A673 (cell line): ENCODE results near the gene METTL16. TPM values are rescaled to one million over a fixed set of nuclear protein-coding genes. Genes with fewer than 3 reads are reported as not detected.

Experiments used
- BruUV-seq: library from RNA; stranded (reverse); fragments of 400-500 nt; replicated peaks from 2 replicates; lab custom pipeline; 2021; lab: Mats Ljungman, UMichigan
- CTCF ChIA-PET: fragments of 300-600 bp; sonication (Branson Sonifier 250); formaldehyde crosslinking; loops from one replicate; lab custom pipeline; 2022; ENCODE audit warnings: antibody characterized with exemption; lab: Charles Lee
- POLR2A ChIA-PET: fragments of 300-600 bp; sonication (Branson Sonifier 250); formaldehyde crosslinking; loops from one replicate; lab custom pipeline; 2022; ENCODE audit warnings: antibody characterized with exemption; ENCODE audit not compliant: low non-redundant PET; lab: Charles Lee
- DNase-seq: peaks from one replicate; pipeline ENCODE4 v3.0.0-alpha.2; 2015; ENCODE audit warnings: low spot score
- H3K27ac ChIP-seq: fragments of 200-600 bp; sonication (generic); 2 replicates; pipeline ENCODE4 v1.5.1; 2016; ENCODE audit warnings: mixed run types, low read depth, mild to moderate bottlenecking, mixed read lengths, antibody characterized with exemption, low read length; ENCODE audit not compliant: poor library complexity, severe bottlenecking
- H3K27me3 ChIP-seq: fragments of 200-600 bp; sonication (generic); replicated peaks from 2 replicates; pipeline ENCODE4 v1.6.1; 2017; ENCODE audit warnings: mixed run types, low read depth, mild to moderate bottlenecking, mixed read lengths, antibody characterized with exemption, low read length; ENCODE audit not compliant: insufficient read depth, poor library complexity
- H3K36me3 ChIP-seq: fragments of 200-600 bp; sonication (generic); 2 replicates; pipeline ENCODE4 v1.6.1; 2016; ENCODE audit warnings: mixed run types, mild to moderate bottlenecking, mixed read lengths, antibody characterized with exemption, low read length; ENCODE audit not compliant: insufficient read depth, poor library complexity, severe bottlenecking
- H3K4me1 ChIP-seq: fragments of 200-600 bp; sonication (generic); 2 replicates; pipeline ENCODE4 v1.6.1; 2017; ENCODE audit warnings: mixed run types, mild to moderate bottlenecking, mixed read lengths, antibody characterized with exemption, low read length; ENCODE audit not compliant: insufficient read depth, poor library complexity, severe bottlenecking
- H3K4me3 ChIP-seq: fragments of 200-600 bp; sonication (generic); 2 replicates; pipeline ENCODE4 v1.5.1; 2016; ENCODE audit warnings: low read depth, mixed run types, mild to moderate bottlenecking, mixed read lengths, low read length; ENCODE audit not compliant: poor library complexity, severe bottlenecking
- H3K9me3 ChIP-seq: fragments of 200-600 bp; sonication (generic); 2 replicates; pipeline ENCODE4 v1.6.1; 2016; ENCODE audit warnings: mixed run types, low read depth, mild to moderate bottlenecking, mixed read lengths, antibody characterized with exemption, low read length; ENCODE audit not compliant: poor library complexity, severe bottlenecking
- EZH2 ChIP-seq: fragments of 200-600 bp; sonication (generic); IDR thresholded peaks from 2 replicates; pipeline ENCODE4 v1.6.1; 2017; ENCODE audit warnings: borderline replicate concordance, low read depth, mild to moderate bottlenecking, mixed read lengths, antibody characterized with exemption, low read length; ENCODE audit not compliant: poor library complexity, severe bottlenecking
- intact Hi-C: fragments of 100-400 bp; cut with micrococcal nuclease; formaldehyde crosslinking; loops from one replicate; pipeline ENCODE4 v1.10.0; 2022; ENCODE audit not compliant: unreplicated experiment
- total RNA-seq: library from RNA; stranded (reverse); gene quantifications from 2 replicates; pipeline ENCODE4 v1.2.3, GENCODE V29; 2021
- TF ChIP-seq, protein P1 (sequence below): fragments of 300-800, 200-600 bp; sonication (generic); conservative IDR thresholded peaks from 2 replicates; pipeline ENCODE4 v1.5.1; 2017; ENCODE audit warnings: low read depth, mild to moderate bottlenecking, antibody characterized with exemption, low read length, moderate library complexity, mixed read lengths

Gene METTL16
- total RNA-seq, 1 experiment from 2014 or later: 50.8 TPM

DNA sequence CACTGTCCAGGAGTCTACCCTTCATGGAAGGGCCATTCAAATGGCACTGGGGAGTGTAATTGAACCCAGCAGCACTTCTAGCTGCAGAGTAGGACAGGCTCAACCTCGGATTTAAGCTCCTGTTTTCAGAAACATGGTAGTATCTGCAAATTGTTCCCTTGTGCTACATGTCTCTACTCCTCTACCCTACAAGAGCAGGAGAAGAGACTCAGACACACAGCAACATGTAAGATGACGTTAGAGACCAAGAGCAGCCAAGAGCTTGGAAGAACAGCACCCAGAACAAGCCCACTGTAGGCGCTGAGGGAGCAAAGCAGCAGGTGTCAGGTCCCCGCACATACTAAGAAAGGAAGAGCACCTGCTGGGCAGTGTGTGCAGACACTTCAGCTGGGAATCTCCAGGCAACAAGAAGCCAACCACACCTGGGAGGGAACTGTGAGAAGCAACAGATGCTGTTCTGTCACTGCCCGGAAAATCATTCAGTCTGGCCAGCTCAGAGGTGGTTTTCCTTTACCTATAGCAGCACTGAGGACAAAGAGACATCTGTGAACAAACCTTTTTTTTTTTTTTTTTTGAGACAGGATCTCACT, 75.3 kb downstream of the METTL16 start:
- Histone ChIP-seq H3K9me3 (no peaks in the 10 kb centered on the region), H3K27me3 (no peaks in the 10 kb centered on the region), H3K4me3 (no peak overlapping the region), H3K27ac (no peak overlapping the region), H3K4me1 (no peaks in the 10 kb centered on the region), H3K36me3 (peaks cover 14% of the 10 kb centered on the region)
- POLR2A ChIA-PET: no interaction called here
- DNase-seq: no peak
- BruUV-seq: no TSS peak
- TF ChIP-seq, protein P1, sequence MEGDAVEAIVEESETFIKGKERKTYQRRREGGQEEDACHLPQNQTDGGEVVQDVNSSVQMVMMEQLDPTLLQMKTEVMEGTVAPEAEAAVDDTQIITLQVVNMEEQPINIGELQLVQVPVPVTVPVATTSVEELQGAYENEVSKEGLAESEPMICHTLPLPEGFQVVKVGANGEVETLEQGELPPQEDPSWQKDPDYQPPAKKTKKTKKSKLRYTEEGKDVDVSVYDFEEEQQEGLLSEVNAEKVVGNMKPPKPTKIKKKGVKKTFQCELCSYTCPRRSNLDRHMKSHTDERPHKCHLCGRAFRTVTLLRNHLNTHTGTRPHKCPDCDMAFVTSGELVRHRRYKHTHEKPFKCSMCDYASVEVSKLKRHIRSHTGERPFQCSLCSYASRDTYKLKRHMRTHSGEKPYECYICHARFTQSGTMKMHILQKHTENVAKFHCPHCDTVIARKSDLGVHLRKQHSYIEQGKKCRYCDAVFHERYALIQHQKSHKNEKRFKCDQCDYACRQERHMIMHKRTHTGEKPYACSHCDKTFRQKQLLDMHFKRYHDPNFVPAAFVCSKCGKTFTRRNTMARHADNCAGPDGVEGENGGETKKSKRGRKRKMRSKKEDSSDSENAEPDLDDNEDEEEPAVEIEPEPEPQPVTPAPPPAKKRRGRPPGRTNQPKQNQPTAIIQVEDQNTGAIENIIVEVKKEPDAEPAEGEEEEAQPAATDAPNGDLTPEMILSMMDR: no peak
- TF ChIP-seq EZH2: no peak
- intact Hi-C loops: no loop called here
- CTCF ChIA-PET: interaction anchor here (0.6 kb wide), 1 partner anchor 1005 kb away, joined by 4 read pairs; no protein-coding TSS in a partner anchor

DNA sequence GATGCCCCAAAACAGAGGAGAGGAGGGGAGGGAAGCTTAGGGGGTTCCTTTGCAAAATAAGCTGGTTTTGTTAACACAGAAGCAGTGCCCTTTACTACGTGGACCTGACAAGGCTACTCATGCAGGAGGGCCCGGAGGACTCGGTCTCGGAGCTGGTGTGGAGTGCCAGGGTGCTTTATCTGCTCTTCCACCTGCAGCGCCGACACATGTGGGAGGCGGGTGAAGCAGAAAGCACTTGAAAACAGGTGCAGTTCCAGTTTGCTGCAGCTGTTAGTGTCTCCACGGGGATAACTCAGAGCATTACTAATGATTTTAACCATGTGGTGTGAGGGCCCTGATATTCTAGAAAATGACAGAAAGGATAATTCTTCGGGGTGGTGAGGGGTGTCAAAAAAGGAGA, 75.8 kb downstream of the METTL16 start:
- H3K4me1 ChIP-seq: no peaks in the 10 kb centered on the region
- intact Hi-C loops: no loop called here
- no peak for TF ChIP-seq EZH2
- TF ChIP-seq, protein P1: no peak
- H3K27me3 ChIP-seq: no peaks in the 10 kb centered on the region
- no peak overlapping the region for H3K4me3 ChIP-seq
- ChIA-PET POLR2A (no interaction called here), CTCF (no interaction called here)
- H3K9me3 ChIP-seq: no peaks in the 10 kb centered on the region
- H3K27ac ChIP-seq: no peak overlapping the region
- BruUV-seq: no TSS peak
- DNase-seq: no peak
- H3K36me3 ChIP-seq: peaks cover 8% of the 10 kb centered on the region

DNA sequence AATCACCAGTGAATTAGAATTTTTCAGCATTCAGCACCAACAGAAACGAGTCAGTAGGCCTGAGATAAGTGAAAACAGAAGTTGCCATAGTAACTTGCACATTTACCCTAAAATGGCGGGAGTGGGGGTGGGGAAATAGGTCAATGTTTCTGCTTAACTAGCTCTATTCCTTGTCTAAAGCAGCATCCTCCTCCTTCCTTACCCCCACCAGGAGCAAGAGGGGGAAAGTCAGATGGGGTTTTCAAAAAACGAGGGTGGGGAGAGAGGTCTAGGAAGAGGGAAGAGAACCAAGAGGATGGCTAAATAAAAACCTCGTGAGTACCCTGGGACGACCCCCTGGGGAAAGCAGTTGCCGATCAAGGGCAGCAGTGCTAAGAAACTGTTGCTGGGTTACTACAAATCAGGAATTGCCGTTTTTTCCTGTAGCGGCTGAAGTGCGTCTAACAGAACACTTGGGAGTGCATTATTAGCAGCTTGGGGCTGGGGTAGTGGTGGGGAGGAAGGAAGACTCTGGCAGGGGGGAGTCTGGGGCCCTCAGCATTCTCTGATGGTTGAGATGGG, 76.4 kb downstream of the METTL16 start:
- Histone ChIP-seq H3K9me3 (no peaks in the 10 kb centered on the region), H3K36me3 (peaks cover 8% of the 10 kb centered on the region), H3K4me1 (no peaks in the 10 kb centered on the region), H3K27ac (no peak overlapping the region), H3K27me3 (no peaks in the 10 kb centered on the region), H3K4me3 (no peak overlapping the region)
- intact Hi-C loops: no loop called here
- ChIA-PET POLR2A (no interaction called here), CTCF (interaction anchor here (0.6 kb wide), 1 partner anchor 240 kb away, joined by 4 read pairs; no protein-coding TSS in a partner anchor)
- TF ChIP-seq EZH2: no peak
- TF ChIP-seq, protein P1: no peak
- no peak for DNase-seq
- BruUV-seq: no TSS peak
